Common myeloid progenitor, CD34-positive (primary cell): ENCODE results near the gene ZDHHC1.

Experiments
- CTCF ChIA-PET: fragments of 350-600 bp; sonication (Branson Sonifier 250); formaldehyde crosslinking; loops from one replicate; lab custom pipeline; 2021; ENCODE audit warnings: antibody characterized with exemption; lab: Charles Lee
- POLR2A ChIA-PET: fragments of 350-600 bp; sonication (Branson Sonifier 250); formaldehyde crosslinking; loops from one replicate; lab custom pipeline; 2021; ENCODE audit warnings: antibody characterized with exemption; lab: Charles Lee
- DNase-seq, 3 donors: peaks; one replicate each; pipeline versions ENCODE4 v3.0.0 to v3.0.0-alpha.2; 2013
- H3K27ac ChIP-seq, 2 experiments: 1 replicate in 1 of 2; 2 replicates in 1 of 2; pipeline ENCODE4 v1.7.0; 2013; ENCODE audit warnings: inconsistent platforms in 2 of 2, low read length in 2 of 2, mild to moderate bottlenecking in 2 of 2, low read depth in 1 of 2, moderate library complexity in 1 of 2; ENCODE audit not compliant: severe bottlenecking in 2 of 2, insufficient read depth in 1 of 2, poor library complexity in 1 of 2
- H3K27me3 ChIP-seq, 5 experiments: replicated peaks in 2 of 5; 1 replicate in 3 of 5; 2 replicates in 2 of 5; pipeline versions ENCODE4 v1.6.1 to v1.7.0; 2013; ENCODE audit warnings: low read length in 4 of 5, mild to moderate bottlenecking in 2 of 5, moderate library complexity in 2 of 5, inconsistent platforms in 1 of 5; ENCODE audit not compliant: insufficient read depth in 5 of 5, control insufficient read depth in 4 of 5
- H3K36me3 ChIP-seq, 4 experiments: 1 replicate in 2 of 4; 2 replicates in 2 of 4; pipeline versions ENCODE4 v1.6.1 to v1.7.0; 2013; ENCODE audit warnings: low read length in 3 of 4, control low read depth in 1 of 4, mild to moderate bottlenecking in 1 of 4; ENCODE audit not compliant: control insufficient read depth in 4 of 4, insufficient read depth in 4 of 4
- H3K4me1 ChIP-seq, 4 experiments: 1 replicate in 3 of 4; 2 replicates in 1 of 4; pipeline versions ENCODE4 v1.6.1 to v1.7.1; 2013; ENCODE audit warnings: low read length in 3 of 4, mild to moderate bottlenecking in 3 of 4, control low read depth in 1 of 4, inconsistent platforms in 1 of 4, moderate library complexity in 1 of 4; ENCODE audit not compliant: control insufficient read depth in 4 of 4, insufficient read depth in 4 of 4; ENCODE audit errors: control extremely low read depth in 1 of 4
- H3K4me3 ChIP-seq, 7 experiments: 1 replicate in 4 of 7; 2 replicates in 3 of 7; pipeline versions ENCODE4 v1.5.1 to v1.7.0; 2013; ENCODE audit warnings: mild to moderate bottlenecking in 7 of 7, low read length in 6 of 7, moderate library complexity in 6 of 7, inconsistent platforms in 2 of 7, low read depth in 2 of 7, control low read depth in 1 of 7; ENCODE audit not compliant: insufficient read depth in 4 of 7, control insufficient read depth in 1 of 7; ENCODE audit errors: extremely low read depth in 1 of 7
- H3K9me3 ChIP-seq, 5 experiments: 1 replicate in 4 of 5; 2 replicates in 1 of 5; pipeline versions ENCODE4 v1.6.1 to v1.7.1; 2013; ENCODE audit warnings: low read length in 4 of 5, mild to moderate bottlenecking in 2 of 5, inconsistent platforms in 1 of 5, low read depth in 1 of 5, moderate library complexity in 1 of 5; ENCODE audit not compliant: control insufficient read depth in 4 of 5, insufficient read depth in 2 of 5; ENCODE audit errors: control extremely low read depth in 1 of 5
- WGBS: methylation state at CpG from one replicate; pipeline ENCODE4 v1.1.5; 2013; ENCODE audit not compliant: insufficient coverage; 5-methylcytosine and 5-hydroxymethylcytosine counted together

Gene ZDHHC1

DNA sequence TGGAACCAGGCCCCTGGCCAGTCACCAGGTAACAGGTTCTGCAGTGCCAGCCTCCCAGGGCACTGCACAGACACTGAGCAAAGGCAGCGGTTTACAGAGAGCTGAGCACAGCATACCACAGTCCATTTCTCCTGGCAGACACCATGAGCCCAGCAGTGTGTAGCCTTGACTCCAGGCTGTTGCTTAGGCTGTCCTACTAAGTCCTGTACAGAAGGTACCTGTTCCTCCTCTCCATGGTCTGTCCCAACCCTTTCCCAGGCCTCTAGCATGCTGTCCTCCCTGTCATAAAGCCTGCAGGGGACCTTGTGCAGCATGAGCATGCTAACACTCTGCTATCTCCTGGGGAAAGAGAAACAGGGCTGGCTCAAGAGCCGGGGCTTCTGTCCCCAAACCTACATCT, 44.7 kb upstream of the ZDHHC1 start:
- ChIA-PET CTCF (interaction anchor here (1.0 to 12.3 kb wide), 6 partner anchors 9 to 36 kb away, joined by 3 to 149 read pairs (median 3); no protein-coding TSS in a partner anchor), POLR2A (no interaction called here)
- H3K27ac ChIP-seq: no peak overlapping the region
- peaks cover 0 to 55% (median 8%) of the 10 kb centered on the region in 4 experiments for H3K36me3 ChIP-seq
- peaks cover 0 to 11% (median 7%) of the 10 kb centered on the region in 4 experiments for H3K4me1 ChIP-seq
- WGBS: 100% methylated on average over 1 of the region's 2 CpGs
- no peak for DNase-seq
- no peak overlapping the region for H3K4me3 ChIP-seq
- no peaks in the 10 kb centered on the region for H3K9me3 ChIP-seq
- no peaks in the 10 kb centered on the region for H3K27me3 ChIP-seq

DNA sequence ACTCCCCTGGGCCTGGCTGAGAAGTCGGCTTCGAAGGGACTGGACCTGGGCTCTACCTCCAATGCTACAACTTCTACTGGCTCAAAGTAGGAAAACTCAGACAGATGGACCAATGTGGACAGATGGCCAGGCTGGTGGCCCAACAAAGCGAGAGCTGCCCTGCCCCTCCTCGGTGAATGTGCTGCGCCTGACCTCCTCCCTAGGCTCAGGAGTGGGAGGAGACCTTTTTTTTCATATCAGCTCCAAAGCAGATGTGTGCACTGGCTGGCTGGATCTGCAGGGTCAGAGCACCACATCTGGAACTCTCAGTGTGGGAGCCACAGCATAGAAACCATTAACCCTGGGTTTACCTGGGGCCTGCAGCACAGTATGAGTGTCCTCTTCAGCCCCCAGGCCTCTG, 43.9 kb upstream of the ZDHHC1 start:
- peaks cover 0 to 53% (median 8%) of the 10 kb centered on the region in 4 experiments for H3K36me3 ChIP-seq
- H3K4me3 ChIP-seq: no peak overlapping the region
- H3K9me3 ChIP-seq: no peaks in the 10 kb centered on the region
- no peak for DNase-seq
- whole genome bisulfite sequencing: 95% methylated on average over 5 of the region's 5 CpGs
- H3K27me3 ChIP-seq: no peaks in the 10 kb centered on the region
- ChIA-PET CTCF (interaction anchor here (1.3 to 12.3 kb wide), 5 partner anchors 12 to 36 kb away, joined by 3 to 149 read pairs (median 3); no protein-coding TSS in a partner anchor), POLR2A (no interaction called here)
- peaks cover 0 to 11% (median 3%) of the 10 kb centered on the region in 4 experiments for H3K4me1 ChIP-seq
- H3K27ac ChIP-seq: no peak overlapping the region

DNA sequence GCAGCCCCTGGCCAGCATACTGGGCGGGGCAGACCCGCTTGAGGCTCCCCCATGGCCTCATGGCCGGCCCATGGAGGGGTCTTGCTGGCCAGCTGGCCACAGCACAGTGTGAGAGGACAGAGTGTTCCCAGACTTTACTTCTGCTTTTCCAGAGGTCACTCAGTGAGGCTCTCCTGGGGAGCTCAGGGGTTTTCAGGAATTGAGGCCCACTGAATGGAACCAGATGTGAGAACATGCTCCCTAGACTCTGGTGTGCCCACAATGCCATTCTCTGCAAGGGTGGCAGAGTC, 43.5 kb upstream of the ZDHHC1 start:
- Histone ChIP-seq H3K4me1 (peaks cover 0 to 11% (median 3%) of the 10 kb centered on the region in 4 experiments), H3K9me3 (no peaks in the 10 kb centered on the region), H3K27ac (no peak overlapping the region), H3K4me3 (no peak overlapping the region), H3K36me3 (peaks cover 0 to 50% (median 8%) of the 10 kb centered on the region in 4 experiments), H3K27me3 (no peaks in the 10 kb centered on the region)
- CTCF ChIA-PET: interaction anchor here (1.4 to 12.3 kb wide), 4 partner anchors 14 to 35 kb away, joined by 3 to 149 read pairs (median 5); no protein-coding TSS in a partner anchor
- 100% methylated on average over 3 of the region's 3 CpGs for WGBS
- no peak for DNase-seq
- POLR2A ChIA-PET: no interaction called here

DNA sequence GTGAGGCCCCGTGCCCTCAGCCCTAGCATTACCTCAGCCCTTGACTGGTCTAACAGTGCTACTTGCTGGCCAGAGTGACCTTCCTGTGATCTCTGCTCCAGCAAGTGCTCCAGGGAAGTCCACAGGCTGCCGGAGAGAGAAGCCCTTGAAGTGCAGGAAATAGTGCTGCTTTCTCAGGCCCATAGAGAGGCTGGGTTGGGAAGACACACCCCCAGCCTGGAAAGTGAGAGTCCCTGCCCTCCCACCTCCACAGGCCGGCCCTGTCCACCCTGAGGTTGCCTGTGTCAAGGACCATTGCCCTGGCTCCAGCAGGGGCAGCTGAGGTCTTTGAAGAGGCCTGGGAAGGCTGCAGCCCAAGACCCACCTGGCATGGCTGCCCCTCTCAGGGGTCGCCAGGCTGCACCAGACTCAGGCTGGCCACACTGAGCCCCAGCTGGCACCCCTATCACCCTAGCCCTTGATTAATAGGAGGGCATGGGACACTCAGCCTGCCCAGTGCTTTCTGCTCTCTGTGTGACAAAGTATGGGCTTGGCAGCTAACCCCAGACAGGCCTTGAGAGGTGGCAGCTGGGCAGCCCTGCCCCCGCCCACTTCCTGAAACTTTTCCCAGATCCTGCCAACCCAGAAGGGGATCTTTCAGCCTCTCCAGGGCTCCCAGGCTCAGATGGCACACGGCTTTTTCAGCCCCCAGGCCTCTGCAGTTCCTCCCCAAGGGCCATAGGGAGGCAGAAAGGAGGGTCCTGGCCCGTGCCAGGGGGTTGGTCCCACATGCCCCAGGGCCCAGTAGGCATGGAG, 43.0 kb upstream of the ZDHHC1 start:
- DNase-seq: no peak
- no peaks in the 10 kb centered on the region for H3K27me3 ChIP-seq
- H3K4me1 ChIP-seq: peaks cover 0 to 11% (median 3%) of the 10 kb centered on the region in 4 experiments
- H3K4me3 ChIP-seq: no peak overlapping the region
- no peak overlapping the region for H3K27ac ChIP-seq
- H3K9me3 ChIP-seq: no peaks in the 10 kb centered on the region
- H3K36me3 ChIP-seq: peaks cover 0 to 44% (median 8%) of the 10 kb centered on the region in 4 experiments
- ChIA-PET CTCF (interaction anchor here (0.6 to 12.3 kb wide), 6 partner anchors 11 to 35 kb away, joined by 3 to 149 read pairs (median 5); no protein-coding TSS in a partner anchor), POLR2A (no interaction called here)
- WGBS: 87% methylated on average over 6 of the region's 7 CpGs

DNA sequence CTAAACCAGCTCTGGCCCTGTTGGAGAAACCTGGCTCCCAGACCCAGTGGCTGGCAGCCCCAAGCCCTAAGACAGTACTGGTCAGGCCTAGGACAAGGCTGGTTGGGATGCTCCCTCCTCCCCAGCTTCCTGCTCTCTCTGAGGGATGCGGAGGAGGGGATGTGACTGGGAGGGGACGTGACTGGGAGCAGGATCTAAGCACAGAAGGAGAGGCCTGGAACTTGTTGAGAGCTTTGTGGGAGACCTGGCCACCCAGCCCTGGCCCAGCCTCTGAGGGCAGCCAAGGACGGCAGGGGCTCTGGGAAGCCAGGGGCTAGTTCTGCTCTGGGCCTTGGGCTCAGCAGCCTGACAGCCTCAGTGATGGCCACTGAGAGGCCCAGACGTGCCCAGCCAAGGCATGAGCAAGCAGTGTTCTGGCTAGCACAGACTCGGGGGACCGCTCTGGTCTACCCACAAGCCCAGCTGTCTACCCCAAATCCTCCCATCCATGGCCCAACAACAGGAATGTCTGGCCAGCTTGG, 41.9 kb upstream of the ZDHHC1 start:
- 97% methylated on average over 4 of the region's 6 CpGs for WGBS
- Histone ChIP-seq H3K4me3 (no peak overlapping the region), H3K27me3 (no peaks in the 10 kb centered on the region), H3K27ac (no peak overlapping the region), H3K4me1 (peaks cover 0 to 11% (median 3%) of the 10 kb centered on the region in 4 experiments), H3K9me3 (no peaks in the 10 kb centered on the region), H3K36me3 (peaks cover 2 to 52% (median 9%) of the 10 kb centered on the region in 4 experiments)
- no peak for DNase-seq
- ChIA-PET POLR2A (no interaction called here), CTCF (interaction anchor here (0.6 to 12.3 kb wide), 5 partner anchors 12 to 34 kb away, joined by 3 to 149 read pairs (median 7); no protein-coding TSS in a partner anchor)

DNA sequence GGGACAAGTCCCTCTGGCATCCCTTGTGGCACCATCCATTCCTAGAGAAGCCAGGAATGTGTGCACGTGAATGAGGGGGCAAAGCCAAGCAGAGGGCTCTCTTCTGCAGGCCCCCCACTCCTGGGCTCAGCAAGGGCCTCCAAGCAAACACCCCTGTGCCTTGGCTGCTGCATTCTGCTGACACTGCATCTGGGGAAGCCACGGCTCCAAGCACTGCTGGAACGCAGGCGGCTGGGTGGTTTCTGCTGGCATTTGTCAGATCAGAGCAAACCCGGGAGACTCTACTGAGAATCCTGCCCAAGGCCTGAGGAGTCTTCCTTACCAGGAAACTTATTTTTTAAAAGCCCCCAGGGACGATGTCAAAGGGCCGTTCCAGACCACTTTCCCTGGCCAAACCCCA, 41.3 kb upstream of the ZDHHC1 start:
- CTCF ChIA-PET: interaction anchor here (2.8 to 12.3 kb wide), 3 partner anchors 9 to 33 kb away, joined by 8 to 149 read pairs (median 17); no protein-coding TSS in a partner anchor
- POLR2A ChIA-PET: no interaction called here
- Histone ChIP-seq H3K4me3 (no peak overlapping the region), H3K27me3 (no peaks in the 10 kb centered on the region), H3K27ac (no peak overlapping the region), H3K4me1 (peaks cover 0 to 11% (median 3%) of the 10 kb centered on the region in 4 experiments), H3K36me3 (peaks cover 2 to 58% (median 15%) of the 10 kb centered on the region in 4 experiments), H3K9me3 (no peaks in the 10 kb centered on the region)
- no peak for DNase-seq
- 90% methylated on average over 5 of the region's 7 CpGs for WGBS
